Jurkat, Clone E6-1 (cell line): Measurements from ENCODE around the gene TPGS1.
"Not testable (repeated sequence)": the region's sequence is repeated elsewhere in the genome, so short reads cannot be mapped to it uniquely, and the experiment has no call there.

Source experiments
- DNase-seq: peaks from one replicate; pipeline ENCODE4 v3.0.0-alpha.2; 2011; ENCODE audit warnings: low read depth, low spot score
- H3K4me3 ChIP-seq: 2 replicates; pipeline ENCODE4 v1.5.1; 2011; ENCODE audit warnings: mild to moderate bottlenecking, low read length, control low read depth, moderate library complexity

The TPGS1 gene

DNA sequence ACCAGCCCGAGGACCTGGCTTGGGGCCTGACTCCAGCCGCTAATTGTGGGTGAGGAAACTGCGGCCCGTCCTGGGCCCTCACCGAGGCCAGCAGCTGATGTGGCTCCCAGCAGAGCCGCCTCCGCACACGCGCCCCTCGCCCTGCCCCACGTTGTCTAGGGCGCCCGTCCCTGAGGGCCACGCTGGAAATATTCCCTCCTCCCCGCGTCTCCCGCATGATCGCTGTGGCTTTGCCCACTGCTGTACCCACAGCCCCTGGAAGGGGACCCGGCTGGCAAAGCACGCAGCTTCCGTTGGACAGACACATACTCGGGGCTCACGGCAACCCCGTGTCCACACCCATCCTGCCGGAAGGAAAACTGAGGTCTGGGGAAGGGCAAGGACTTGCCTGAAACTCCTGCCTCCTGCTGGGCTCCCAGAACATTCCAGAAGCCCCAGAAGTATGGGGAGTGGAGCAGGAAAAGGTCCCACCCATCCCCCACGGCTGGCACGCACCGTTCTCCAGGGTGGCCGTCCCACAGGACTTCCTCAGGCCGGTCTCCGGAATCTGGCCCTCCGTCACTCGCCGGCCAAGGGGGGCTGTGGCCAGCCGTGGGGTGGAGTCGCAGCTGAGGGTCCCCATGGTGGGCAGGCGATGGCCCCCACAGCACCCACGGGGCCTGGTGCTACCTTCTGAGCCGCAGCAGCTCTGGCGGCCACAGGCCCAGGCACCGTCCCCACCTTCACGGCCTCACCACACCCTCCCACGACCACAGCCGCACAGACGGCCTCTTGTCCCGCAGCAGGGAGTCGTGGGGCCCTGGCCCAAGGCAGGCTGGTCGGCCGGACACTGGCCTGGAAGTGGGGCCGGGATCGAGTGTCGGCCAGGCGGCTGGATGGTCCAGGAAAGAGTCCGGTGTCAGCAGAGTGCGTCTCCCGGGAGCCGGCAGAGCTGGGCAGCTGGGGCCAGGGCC is 32.9 kb upstream of the TPGS1 start:
- no peak for DNase-seq

DNA sequence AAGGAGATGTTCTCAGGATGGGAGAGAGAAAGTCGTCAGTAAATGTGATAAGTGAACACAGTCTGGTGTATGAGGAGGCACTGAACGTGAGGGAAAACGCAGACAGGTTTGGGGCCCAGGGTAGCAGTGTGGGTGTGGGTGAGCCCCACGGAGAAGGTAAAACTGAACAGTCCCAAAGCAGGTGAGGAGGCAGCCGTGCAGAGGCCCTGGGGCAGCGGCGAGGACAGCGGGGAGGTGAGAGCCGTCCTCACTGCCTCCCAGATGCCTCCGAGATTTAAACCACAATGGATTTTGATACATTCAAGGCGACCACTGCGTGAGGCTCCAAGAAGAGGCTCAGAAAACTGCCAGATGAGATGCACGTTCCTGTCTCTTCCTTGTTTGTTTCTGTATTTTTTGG is 31.9 kb upstream of the TPGS1 start:
- H3K4me3 ChIP-seq = no peak overlapping the region
- DNase-seq = no peak

More for the DNA sequence above, 32.9 kb upstream of the TPGS1 start:
- no peak overlapping the region for H3K4me3 ChIP-seq

DNA sequence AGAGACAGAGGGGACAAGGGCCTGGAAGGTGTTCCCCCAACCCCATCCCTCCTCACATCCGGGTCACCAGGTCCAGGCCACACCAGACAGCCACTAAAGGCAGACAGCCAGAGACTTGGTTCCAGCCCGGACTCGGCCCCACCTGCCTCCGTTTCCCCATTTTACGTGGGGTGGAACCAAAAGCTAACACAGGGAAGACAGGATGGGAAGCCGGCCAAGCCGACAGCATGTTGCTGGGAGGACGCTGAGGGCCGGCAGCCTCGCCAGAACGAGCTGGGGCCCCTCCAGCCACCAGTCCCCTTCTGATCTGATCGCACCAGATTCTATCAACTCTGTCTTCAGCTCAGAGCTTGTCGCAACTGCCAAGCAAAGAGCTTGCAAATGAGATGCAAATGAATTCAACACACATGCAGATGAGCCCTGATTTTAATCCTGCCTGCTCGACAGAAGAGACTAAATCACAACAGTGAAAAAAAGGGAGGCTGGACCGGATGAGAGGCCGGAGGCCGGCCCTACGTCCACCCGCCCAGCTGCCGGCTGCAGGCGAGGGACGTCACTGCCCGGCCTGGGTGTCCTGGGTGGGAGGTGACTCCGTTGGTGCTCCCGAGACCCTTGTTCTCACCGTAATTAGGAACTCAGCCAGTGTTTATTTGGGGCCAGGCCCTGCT is 28.9 kb upstream of the TPGS1 start:
- no peak for DNase-seq
- H3K4me3 ChIP-seq = no peak overlapping the region

DNA sequence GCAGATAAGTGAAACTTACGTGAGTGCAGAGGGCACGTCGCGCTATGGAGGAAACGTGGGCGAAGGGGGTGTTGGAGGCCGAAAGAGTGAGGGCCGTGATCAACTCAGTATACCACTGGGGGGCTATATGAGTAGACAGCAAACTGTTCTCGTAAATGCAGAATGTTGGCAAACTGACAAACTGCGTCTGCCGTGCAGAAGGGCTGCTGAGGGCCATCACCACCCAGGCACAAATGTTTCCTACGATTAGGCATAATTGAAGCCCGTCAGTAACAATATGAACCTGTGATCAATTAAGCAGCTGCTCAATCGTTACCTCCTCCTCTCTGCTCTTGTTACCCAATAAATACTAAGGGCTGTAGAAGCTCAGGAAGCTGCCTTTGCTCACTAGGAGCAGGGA is 28.3 kb upstream of the TPGS1 start:
- DNase-seq = no peak
- no peak overlapping the region for H3K4me3 ChIP-seq

DNA sequence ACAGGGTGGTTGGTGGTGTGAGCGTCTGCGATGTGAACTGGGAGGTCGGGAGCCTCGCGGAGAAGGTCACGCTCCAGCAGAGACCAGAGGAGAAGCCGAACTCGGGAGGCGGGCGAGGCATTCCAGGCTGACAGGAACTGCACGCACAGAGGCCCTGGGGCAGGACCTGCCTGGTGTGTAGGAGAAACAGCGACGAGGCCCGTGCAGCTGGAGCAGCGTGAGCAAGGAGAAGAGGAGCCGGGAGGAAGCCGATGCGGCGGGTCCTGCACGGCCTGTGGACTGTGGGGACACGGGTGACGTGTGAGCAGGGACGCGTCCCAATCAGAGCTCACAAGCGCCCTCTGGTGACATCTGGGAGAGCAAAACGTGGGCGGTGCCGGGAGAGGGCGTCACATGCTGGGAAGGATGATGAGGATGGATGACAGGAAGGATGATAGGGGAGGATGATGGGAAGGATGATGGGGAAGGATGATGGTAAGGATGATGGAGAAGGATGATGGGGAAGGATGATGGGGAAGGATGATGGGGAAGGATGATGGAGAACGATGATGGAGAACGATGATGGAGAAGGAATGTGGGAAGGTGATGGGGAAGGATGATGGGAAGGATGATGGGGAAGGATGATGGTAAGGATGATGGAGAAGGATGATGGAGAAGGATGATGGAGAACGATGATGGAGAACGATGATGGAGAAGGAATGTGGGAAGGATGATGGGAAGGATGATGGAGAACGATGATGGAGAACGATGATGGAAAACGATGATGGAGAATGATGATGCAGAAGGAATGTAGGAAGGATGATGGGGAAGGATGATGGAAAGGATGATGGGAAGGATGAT is 27.1 kb upstream of the TPGS1 start:
- DNase-seq = no peak
- H3K4me3 ChIP-seq = no peak overlapping the region

DNA sequence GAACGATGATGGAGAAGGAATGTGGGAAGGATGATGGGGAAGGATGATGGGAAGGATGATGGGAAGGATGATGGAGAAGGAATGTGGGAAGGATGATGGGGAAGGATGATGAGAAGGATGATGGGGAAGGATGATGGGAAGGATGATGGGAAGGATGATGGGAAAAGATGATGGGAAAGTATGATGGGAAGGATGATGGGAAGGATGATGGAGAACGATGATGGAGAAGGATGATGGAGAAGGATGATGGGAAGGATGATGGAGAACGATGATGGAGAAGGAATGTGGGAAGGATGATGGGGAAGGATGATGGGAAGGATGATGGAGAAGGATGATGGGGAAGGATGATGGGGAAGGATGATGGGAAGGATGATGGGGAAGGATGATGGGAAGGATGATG is 26.2 kb upstream of the TPGS1 start:
- not testable (repeated sequence) for DNase-seq

DNA sequence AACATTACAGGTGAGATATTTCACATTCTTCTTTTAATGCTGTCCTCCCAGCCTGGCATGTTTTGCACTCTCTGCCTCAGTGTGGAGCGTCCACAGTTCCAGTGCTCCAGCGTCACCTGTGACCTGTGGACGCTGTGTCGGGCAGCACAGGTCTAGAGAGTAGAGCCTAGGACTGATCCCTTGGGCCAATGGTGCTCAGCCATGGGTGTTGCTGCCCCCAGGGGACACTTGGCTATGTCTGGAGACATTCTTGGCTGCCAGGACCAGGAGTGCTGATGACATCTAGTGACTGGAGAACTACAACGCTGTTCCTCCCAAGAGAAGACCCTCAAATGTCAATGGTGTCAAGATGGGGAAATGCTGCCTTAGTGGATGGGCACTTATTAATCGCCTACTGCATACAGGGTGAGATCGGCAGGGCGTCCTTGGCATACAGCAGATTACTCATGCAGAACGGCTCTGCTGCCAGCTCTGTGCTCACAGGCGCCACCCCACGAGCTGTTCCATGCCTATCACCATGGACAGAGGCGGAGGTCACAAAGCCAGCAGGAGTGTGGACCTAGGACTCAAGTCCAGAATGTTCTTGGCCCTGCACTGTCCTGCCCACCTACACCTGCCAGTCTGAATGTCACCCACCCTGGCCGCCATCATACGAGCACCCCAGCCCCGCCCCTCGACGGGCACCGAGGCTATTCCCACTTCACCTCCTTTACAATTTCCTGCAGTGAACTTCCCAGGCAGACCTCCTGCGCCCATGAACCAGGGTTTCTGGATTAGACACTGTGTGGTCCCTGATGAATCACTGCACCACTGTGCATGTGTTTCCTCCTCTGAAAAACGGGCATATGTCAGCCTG is 24.9 kb upstream of the TPGS1 start:
- H3K4me3 ChIP-seq = no peak overlapping the region
- DNase-seq = no peak

More for the DNA sequence above, 26.2 kb upstream of the TPGS1 start:
- not testable (repeated sequence) for H3K4me3 ChIP-seq

DNA sequence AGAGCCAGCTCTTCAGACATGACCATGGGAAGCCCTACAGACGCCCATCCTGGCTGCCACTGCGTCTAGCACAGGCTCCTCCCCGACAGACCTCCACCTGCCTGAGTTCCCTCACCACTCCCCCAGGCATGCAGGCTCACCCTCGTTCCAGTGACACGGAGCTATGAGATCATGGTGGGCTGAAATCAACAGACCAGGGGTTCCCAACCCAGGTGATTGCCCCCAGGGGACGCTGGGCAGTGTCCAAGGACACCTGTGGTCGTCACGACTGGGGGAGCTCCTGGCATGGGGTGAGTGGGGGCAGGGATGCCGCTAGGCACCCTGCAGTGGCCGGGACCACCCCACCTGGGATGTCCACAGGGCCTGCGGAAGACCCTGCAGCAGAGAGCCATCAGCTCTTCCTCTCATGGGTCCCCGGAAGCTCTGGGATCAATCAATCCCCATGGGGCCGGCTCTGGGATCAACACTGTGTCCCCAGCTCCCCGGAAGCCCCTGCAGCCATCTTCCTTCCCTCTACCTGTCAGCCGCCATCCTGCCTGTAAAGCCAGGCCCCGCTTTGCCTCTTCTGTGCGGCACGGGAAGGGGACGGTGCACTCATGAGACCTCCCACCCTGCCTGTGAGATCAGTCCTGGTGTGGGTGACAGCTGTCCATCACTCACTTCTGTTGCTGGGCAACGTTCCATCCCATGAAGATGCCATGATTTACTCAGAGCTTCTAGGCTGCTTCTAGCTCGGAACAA is 23.8 kb upstream of the TPGS1 start:
- no peak for DNase-seq
- H3K4me3 ChIP-seq = no peak overlapping the region

DNA sequence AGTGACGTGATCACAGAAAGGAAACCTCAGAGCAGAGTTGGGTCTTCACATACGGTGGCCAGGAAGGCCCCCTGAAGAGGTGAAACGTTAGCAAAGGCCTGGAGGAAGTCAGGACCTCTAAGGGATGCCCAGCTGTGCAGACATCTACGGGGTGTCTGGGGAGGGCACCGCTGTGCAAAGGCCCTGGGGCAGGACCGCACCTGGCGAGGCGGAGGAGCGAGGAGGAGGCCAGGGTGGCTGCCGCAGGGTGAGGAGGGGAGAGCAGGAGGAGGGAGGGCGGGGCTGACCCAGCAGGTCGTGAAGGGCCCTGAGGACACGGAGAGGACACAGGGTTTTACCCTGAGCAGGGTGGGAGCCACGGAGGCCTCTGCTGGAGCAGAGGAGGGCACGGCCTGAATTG is 22.8 kb upstream of the TPGS1 start:
- no peak overlapping the region for H3K4me3 ChIP-seq
- no peak for DNase-seq

DNA sequence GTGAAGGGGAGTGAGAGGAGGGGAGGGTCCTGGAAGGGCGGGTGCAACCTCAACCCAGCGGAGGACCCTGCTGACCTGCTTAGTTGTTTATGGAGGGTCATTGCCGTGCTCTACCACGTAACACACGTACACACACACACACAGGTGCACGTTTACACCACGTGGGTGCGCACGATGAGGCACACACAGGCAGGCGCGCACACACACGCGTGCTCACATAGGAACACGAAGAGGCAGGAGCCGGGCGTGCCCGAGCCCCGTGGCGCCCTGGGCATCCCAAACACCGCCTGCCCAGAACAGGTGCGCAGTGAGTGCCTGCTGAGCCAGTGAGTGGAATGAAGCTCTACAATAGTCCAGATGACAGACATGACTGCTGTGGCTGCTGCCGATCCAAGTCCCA is 22.2 kb upstream of the TPGS1 start:
- no peak overlapping the region for H3K4me3 ChIP-seq
- DNase-seq = no peak

DNA sequence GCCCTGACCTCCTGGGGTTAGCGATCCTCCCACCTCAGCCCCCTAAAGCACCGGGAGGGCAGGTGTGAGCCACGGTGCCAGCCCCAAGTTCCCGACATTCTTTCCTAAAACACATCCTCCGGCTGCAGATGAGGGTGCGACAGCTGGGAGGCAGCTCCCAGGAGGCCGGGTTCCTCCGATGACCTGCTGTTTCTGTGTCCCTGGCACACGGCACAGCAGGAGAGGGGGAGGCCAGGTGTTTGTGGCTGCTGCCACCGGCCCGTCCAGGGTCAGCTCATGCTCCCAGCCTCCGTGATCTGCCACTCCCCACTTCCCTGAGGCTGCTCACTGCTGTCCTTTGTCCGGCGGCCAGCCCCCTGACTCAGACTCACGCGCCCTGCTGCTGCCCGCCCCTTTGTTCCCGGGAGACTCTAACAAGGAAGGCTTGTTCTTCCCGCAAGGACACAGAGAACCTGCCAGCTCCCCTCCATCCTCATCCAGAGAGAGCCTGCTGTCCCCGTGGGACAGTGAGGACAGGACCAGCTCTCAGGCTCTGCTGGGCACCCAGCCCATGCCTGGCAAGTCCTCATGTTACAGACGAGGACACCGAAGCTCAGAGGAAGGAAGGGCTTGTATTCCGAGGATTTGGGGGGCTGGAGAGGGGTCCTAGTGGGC is 21.6 kb upstream of the TPGS1 start:
- DNase-seq = no peak
- H3K4me3 ChIP-seq = no peak overlapping the region

DNA sequence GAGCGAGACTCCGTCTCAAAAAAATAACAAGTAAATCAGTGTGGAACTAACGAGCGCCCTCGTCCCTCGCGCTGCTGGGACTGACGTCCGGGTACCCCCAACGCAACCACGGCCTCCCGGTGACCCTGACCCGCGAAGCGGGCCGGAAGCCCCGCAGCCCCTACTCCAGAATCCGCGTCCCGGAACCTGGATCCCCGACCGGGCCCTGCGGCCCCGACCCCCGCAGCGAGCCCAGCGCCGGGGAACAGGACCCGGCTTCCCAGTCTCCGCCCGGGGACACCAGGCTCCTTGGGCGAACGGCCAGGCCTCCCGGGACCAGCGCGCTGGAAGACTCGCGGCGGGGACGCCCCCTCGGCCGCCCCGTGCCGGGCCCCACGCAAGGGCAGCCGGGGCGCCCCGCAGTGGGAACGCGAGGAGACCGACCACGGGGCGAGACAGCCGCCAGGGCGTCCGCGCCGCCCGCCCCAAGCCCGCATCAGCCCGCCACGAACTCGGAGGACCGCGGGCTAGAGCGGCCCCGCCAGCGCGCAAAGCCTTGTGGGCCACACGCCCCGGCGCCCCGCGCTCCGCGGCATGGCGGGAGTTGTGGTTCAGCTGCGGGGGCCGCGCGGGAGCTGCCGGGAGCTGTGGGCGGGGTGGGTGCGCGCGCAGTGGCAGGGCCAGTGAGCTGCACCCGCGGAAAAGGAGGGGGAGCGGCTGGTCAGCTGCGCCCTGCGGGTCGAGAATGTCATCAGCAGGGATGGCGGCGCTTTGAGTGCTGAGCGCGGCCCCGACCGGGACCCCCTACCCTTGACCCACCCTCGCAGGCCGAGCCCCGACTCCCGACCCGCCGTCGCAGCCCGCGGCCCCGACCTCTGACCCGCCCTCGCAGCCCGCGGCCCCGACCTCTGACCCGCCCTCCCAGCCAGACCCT is 18.5 kb upstream of the TPGS1 start:
- peak; percentile 82 for DNase-seq
- H3K4me3 ChIP-seq = peak overlapping the region; percentile 75

DNA sequence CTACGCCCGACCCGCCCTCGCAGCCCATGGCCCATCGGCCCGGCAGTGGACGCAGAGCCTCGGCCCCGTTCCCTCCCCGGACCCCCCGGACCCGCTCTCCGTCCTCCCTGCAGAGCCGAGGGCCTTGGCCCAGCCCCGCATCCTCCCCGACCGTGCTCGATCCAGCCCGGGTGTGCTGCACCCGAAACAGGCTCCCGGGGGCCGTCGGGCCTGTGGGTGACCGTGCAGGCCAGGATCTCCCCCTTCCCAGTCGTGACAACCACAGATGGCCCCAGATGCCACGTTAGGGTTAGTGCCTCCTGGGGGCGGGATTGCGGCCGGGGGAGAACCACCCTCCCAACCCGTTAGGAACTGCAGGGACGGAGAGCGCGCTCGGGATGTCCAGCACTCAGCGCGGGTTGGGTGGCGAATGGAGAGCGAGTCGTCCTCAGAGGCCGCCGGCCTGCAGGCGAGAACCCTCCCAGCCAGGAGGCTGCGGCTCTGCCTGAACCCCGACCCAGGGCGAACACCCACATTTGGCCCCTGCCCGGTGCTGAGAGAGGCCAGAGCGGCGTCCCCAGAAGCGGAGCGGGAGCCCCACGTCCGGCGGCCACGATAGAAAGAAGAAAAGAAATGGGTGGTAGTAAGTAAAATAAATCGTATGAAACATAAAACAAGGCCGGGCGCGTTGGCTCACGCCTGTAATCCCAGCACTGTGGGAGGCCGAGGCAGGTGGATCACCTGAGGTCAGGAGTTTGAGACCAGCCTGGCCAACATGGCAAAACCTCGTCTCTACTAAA is 17.7 kb upstream of the TPGS1 start:
- no peak for DNase-seq
- peak overlapping the region; percentile 75 for H3K4me3 ChIP-seq

DNA sequence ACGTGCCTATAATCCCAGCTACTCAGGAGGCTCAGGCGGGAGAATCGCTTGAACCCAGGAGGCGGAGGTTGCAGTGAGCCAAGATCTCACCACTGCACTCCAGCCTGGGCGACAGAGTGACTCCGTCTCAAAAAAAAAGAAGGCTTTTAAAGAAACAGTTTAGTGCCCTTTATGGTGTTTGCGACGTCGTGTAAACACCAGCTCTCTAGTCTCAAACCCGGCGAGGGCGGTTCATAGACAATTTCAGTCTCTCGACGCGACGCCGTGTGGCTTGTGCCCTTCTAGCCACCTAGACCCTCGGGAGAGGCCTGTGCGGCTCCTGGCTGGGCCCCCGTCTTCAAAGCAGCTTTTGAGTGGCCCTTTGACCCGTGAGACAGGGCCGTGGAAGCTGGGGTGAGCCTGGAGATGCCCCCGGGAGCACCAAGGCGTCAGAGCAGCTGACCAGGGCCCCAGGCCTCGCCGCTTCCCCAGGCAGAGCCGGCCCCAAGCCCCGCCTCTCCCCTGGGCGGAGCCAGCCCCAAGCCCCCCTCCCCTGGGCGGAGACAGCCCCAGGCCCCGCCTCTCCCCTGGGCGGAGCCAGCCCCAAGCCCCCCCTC is 16.1 kb upstream of the TPGS1 start:
- no peak for DNase-seq
- no peak overlapping the region for H3K4me3 ChIP-seq

DNA sequence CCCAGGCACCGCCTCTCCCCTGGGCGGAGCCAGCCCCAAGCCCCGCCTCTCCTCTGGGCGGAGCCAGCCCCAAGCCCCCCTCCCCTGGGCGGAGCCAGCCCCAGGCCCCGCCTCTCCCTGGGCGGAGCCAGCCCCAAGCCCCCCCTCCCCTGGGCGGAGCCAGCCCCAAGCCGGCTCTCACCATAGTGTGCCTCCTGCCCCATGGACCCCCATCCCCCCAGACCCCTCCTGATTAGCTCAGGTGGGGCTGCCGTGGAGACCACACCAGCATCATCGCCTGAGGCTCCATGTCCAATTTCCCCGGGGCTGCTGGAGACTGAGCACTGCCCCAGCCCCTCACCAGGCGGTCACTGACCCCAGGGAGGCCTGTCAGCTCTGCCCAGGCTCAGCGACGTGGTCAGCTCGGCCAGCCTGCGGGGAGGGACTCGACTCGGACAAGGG is 15.2 kb upstream of the TPGS1 start:
- no peak overlapping the region for H3K4me3 ChIP-seq
- no peak for DNase-seq
